ENCODE data around the gene EXOC3L1.

GRCh38 chr16:67195676-67196075 is 5.7 kb upstream of the EXOC3L1 start:
- TF ChIP-seq POLR2A (IDR thresholded peaks at IDR 0.05) (no peak), CTCF (IDR thresholded peaks at IDR 0.05) (no peak)
